GM12892 (cell line): ENCODE results near the gene LAMA3.

Source experiments
- POLR2A ChIP-seq: IDR thresholded peaks from 2 replicates; pipeline ENCODE4 v1.6.1; 2011; ENCODE audit warnings: low read depth, low read length, control low read depth
- POLR2AphosphoS5 ChIP-seq: IDR thresholded peaks from 2 replicates; pipeline ENCODE4 v1.6.1; 2011; ENCODE audit warnings: low read depth, low read length, control low read depth

- TF ChIP-seq POLR2A = peak; percentile 87
- TF ChIP-seq POLR2AphosphoS5 = peak; percentile 74; the same call in 1 of the 2 replicates
Measured at GRCh38 chr18:23994361-23994902, 305.2 kb downstream of the LAMA3 start.
